Measurements from ENCODE around the gene SLC2A1. TPM values are rescaled to one million over a fixed set of nuclear protein-coding genes. Genes with fewer than 3 reads are reported as not detected.
A peak's percentile ranks its signal among the peaks of the same experiment; 100 is the strongest.
"Not testable (repeated sequence)": the region's sequence is repeated elsewhere in the genome, so short reads cannot be mapped to it uniquely, and the experiment has no call there.

Gene SLC2A1
- polyA plus RNA-seq, 1 experiment, result 193 TPM

GRCh38 chr1:42914092-42914627 lies 44.5 kb downstream of the SLC2A1 start:
- Histone ChIP-seq H3K36me3 (ENCODE audit: control insufficient read depth, insufficient read depth, low read length) (no peaks in the 10 kb centered on the region), H3K4me3 (ENCODE audit: low read depth, low read length) (no peak overlapping the region), H3K27me3 (ENCODE audit: control insufficient read depth, insufficient read depth, low read length) (no peaks in the 10 kb centered on the region)
- ChIA-PET CTCF (interaction anchor here (0.7 to 15.4 kb wide), 13 partner anchors 10 to 167 kb away, joined by 3 to 474 read pairs (median 8); no protein-coding TSS in a partner anchor), POLR2A (interaction anchor here (2.0 kb wide), 1 partner anchor 159 kb away, joined by 4 read pairs; no protein-coding TSS in a partner anchor)
- DNase-seq (ENCODE audit: low read depth), result no peak
- TF ChIP-seq CTCF (IDR thresholded peaks at IDR 0.05; ENCODE audit: insufficient read depth, low read depth, low read length), result no peak

- Histone ChIP-seq H3K36me3 (ENCODE audit: control insufficient read depth, insufficient read depth, low read length) (no peaks in the 10 kb centered on the region), H3K27me3 (ENCODE audit: control insufficient read depth, insufficient read depth, low read length) (no peaks in the 10 kb centered on the region), H3K4me3 (ENCODE audit: low read depth, low read length) (no peak overlapping the region)
- DNase-seq (ENCODE audit: low read depth), result peak; percentile 35
- CTCF ChIA-PET, result interaction anchor here (0.6 to 15.4 kb wide), 22 partner anchors 10 to 319 kb away, joined by 3 to 474 read pairs (median 4); partner anchors contain the start of genes C1orf50 and P3H1
- TF ChIP-seq CTCF (IDR thresholded peaks at IDR 0.05; ENCODE audit: insufficient read depth, low read depth, low read length), result peak; percentile 83
- POLR2A ChIA-PET, result interaction anchor here (2.0 kb wide), 1 partner anchor 160 kb away, joined by 4 read pairs; no protein-coding TSS in a partner anchor
These were observed 45.1 kb downstream of the SLC2A1 start for GRCh38 chr1:42913426-42914091.

- Histone ChIP-seq H3K27me3 (ENCODE audit: control insufficient read depth, insufficient read depth, low read length) (no peaks in the 10 kb centered on the region; the same call in none of the 2 replicates), H3K4me3 (ENCODE audit: low read depth, low read length) (no peak overlapping the region), H3K36me3 (ENCODE audit: control insufficient read depth, insufficient read depth, low read length) (no peaks in the 10 kb centered on the region)
- TF ChIP-seq CTCF (IDR thresholded peaks at IDR 0.05; ENCODE audit: insufficient read depth, low read depth, low read length), result no peak
- POLR2A ChIA-PET, result no interaction called here
- CTCF ChIA-PET, result interaction anchor here (1.0 to 15.4 kb wide), 3 partner anchors 13 to 160 kb away, joined by 3 to 474 read pairs (median 65); no protein-coding TSS in a partner anchor
- no peak for DNase-seq (ENCODE audit: low read depth)
These were observed 47.7 kb downstream of the SLC2A1 start for GRCh38 chr1:42910985-42911384.

GRCh38 chr1:42908046-42908445 lies 50.6 kb downstream of the SLC2A1 start:
- no peaks in the 10 kb centered on the region for H3K36me3 ChIP-seq (ENCODE audit: control insufficient read depth, insufficient read depth, low read length)
- H3K27me3 ChIP-seq (ENCODE audit: control insufficient read depth, insufficient read depth, low read length), result peaks cover 2% of the 10 kb centered on the region
- POLR2A ChIA-PET, result no interaction called here
- no peak for DNase-seq (ENCODE audit: low read depth)
- no peak overlapping the region for H3K4me3 ChIP-seq (ENCODE audit: low read depth, low read length)
- no peak for TF ChIP-seq CTCF (IDR thresholded peaks at IDR 0.05; ENCODE audit: insufficient read depth, low read depth, low read length)
- CTCF ChIA-PET, result no interaction called here

GRCh38 chr1:42904434-42904833 lies 54.2 kb downstream of the SLC2A1 start:
- POLR2A ChIA-PET, result no interaction called here

GRCh38 chr1:42899960-42900359 lies 58.7 kb downstream of the SLC2A1 start:
- H3K36me3 ChIP-seq (ENCODE audit: control insufficient read depth, insufficient read depth, low read length); H3K27me3 ChIP-seq (ENCODE audit: control insufficient read depth, insufficient read depth, low read length); H3K4me3 ChIP-seq (ENCODE audit: low read depth, low read length); DNase-seq (ENCODE audit: low read depth); POLR2A ChIA-PET: not testable (repeated sequence)
- CTCF ChIA-PET, result interaction anchor here (0.9 to 2.2 kb wide), 2 partner anchors 20 to 122 kb away, joined by 3 to 9 read pairs; no protein-coding TSS in a partner anchor

More at GRCh38 chr1:42904434-42904833, 54.2 kb downstream of the SLC2A1 start:
- Histone ChIP-seq H3K36me3 (ENCODE audit: control insufficient read depth, insufficient read depth, low read length) (no peaks in the 10 kb centered on the region), H3K27me3 (ENCODE audit: control insufficient read depth, insufficient read depth, low read length) (peaks cover 2% of the 10 kb centered on the region), H3K4me3 (ENCODE audit: low read depth, low read length) (no peak overlapping the region)
- DNase-seq (ENCODE audit: low read depth), result no peak
- CTCF ChIA-PET, result interaction anchor here (0.6 to 3.4 kb wide), 4 partner anchors 8 to 1176 kb away, joined by 3 to 11 read pairs (median 7); no protein-coding TSS in a partner anchor
- TF ChIP-seq CTCF (IDR thresholded peaks at IDR 0.05; ENCODE audit: insufficient read depth, low read depth, low read length), result no peak
